ENCODE measurements around the gene PRICKLE2. TPM values are rescaled to one million over a fixed set of nuclear protein-coding genes. Genes with fewer than 3 reads are reported as not detected.

The PRICKLE2 gene
- total RNA-seq, 4 donors from 2014 or later: 28.8 to 48.1 (median 38.5) TPM

DNA sequence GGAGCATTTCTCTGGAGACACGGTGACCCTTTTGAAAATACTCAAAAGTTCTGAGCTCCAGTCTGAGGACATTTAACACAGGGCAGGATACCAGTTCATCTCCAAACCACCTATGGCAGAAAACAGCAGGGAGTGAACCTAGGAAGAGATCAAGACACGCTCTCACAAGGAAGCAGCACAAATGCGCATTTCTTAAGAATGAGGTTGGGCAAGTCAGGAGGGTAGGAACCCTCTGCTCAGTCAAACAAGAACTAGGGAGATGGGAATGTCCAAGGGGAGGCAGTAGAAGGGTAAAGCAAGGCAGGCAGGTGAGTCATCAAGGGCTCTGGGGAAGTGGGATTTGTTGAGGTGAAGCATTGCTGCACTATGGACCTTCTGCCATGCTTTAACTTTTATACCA is 141.7 kb downstream of the PRICKLE2 start:
- DNase-seq: no peak
- TF ChIP-seq, protein P1, sequence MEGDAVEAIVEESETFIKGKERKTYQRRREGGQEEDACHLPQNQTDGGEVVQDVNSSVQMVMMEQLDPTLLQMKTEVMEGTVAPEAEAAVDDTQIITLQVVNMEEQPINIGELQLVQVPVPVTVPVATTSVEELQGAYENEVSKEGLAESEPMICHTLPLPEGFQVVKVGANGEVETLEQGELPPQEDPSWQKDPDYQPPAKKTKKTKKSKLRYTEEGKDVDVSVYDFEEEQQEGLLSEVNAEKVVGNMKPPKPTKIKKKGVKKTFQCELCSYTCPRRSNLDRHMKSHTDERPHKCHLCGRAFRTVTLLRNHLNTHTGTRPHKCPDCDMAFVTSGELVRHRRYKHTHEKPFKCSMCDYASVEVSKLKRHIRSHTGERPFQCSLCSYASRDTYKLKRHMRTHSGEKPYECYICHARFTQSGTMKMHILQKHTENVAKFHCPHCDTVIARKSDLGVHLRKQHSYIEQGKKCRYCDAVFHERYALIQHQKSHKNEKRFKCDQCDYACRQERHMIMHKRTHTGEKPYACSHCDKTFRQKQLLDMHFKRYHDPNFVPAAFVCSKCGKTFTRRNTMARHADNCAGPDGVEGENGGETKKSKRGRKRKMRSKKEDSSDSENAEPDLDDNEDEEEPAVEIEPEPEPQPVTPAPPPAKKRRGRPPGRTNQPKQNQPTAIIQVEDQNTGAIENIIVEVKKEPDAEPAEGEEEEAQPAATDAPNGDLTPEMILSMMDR (IDR thresholded peaks at IDR 0.05): no peak
- no peak for TF ChIP-seq POLR2A (IDR thresholded peaks at IDR 0.05)
- Histone ChIP-seq H3K4me3 (replicated peaks in 1 of 3) (no peak overlapping the region), H3K27ac (no peak overlapping the region), H3K4me1 (peaks cover 0 to 14% of the 10 kb centered on the region in 2 donors), H3K9me3 (no peaks in the 10 kb centered on the region), H3K27me3 (no peaks in the 10 kb centered on the region), H3K36me3 (no peaks in the 10 kb centered on the region)
- intact Hi-C loops (cut with DNase I): no loop called here
- WGBS, 2 donors: 56 to 67% methylated on average over 3 of the region's 3 CpGs

DNA sequence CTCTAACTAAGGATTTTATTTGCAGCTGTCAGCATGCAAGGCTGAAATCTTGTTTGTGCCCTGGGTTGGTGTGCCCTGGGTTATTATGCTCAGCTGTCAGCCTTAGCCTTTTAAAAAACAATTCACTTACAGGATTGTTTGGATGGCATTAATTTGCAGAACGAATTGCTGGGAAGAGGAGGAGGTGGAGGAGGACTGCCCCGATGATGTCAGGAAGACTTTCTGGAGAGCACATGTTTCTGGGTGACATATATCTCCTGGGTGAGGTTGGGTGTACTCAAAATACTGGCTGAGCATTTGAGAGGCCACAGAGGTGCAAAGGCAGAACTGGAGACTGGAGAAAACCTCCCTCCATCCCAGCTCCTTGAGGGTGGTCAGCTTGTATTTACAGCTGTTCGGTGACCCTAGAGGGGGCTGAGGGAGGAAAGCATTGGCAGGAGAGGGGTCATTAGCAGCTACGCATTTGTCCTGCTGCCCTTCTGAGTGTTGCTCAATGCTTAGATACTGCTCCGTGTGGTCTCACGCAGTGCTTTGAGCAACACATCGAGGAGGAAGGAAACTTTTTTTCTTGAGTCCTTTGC is 142.2 kb downstream of the PRICKLE2 start:
- TF ChIP-seq, protein P1 (IDR thresholded peaks at IDR 0.05): no peak
- no peak for TF ChIP-seq POLR2A (IDR thresholded peaks at IDR 0.05)
- H3K4me1 ChIP-seq: peaks cover 0 to 13% of the 10 kb centered on the region in 2 donors
- WGBS, 2 donors: 61 to 66% methylated on average over 7 of the region's 7 CpGs
- no peak for DNase-seq
- no peaks in the 10 kb centered on the region for H3K36me3 ChIP-seq
- H3K27ac ChIP-seq: no peak overlapping the region
- no peak overlapping the region for H3K4me3 ChIP-seq (replicated peaks in 1 of 3)
- no peaks in the 10 kb centered on the region for H3K9me3 ChIP-seq
- no peaks in the 10 kb centered on the region for H3K27me3 ChIP-seq
- intact Hi-C loops (cut with DNase I): no loop called here

DNA sequence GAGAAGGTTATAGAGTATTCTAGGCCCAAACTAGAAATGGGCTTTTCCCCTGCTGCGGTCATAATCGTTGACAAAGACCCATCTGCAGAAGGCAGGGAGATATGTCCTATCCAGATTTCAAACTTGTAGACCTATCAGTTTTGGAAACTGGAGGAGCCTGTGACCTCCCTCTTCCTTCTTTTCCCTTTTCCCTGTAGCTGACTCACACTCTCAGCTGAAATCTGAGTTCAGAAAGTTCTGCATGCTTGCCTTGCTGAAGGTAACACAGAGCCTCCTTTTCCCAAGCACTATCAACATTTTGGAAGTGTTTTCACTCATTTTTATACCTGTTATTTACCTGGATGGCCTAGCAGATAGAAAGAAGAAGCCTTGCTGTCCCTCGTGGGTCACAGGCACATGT is 142.9 kb downstream of the PRICKLE2 start:
- Histone ChIP-seq H3K27me3 (no peaks in the 10 kb centered on the region), H3K36me3 (no peaks in the 10 kb centered on the region), H3K27ac (peak overlapping the region in 1 of 3 donors; percentile 23), H3K9me3 (no peaks in the 10 kb centered on the region), H3K4me3 (replicated peaks in 1 of 3) (no peak overlapping the region), H3K4me1 (peaks cover 0 to 13% of the 10 kb centered on the region in 2 donors)
- DNase-seq: no peak
- 80 to 83% methylated on average over 3 of the region's 3 CpGs for WGBS, 2 donors
- intact Hi-C loops (cut with DNase I): no loop called here
- no peak for TF ChIP-seq POLR2A (IDR thresholded peaks at IDR 0.05)
- TF ChIP-seq, protein P1 (IDR thresholded peaks at IDR 0.05): no peak

DNA sequence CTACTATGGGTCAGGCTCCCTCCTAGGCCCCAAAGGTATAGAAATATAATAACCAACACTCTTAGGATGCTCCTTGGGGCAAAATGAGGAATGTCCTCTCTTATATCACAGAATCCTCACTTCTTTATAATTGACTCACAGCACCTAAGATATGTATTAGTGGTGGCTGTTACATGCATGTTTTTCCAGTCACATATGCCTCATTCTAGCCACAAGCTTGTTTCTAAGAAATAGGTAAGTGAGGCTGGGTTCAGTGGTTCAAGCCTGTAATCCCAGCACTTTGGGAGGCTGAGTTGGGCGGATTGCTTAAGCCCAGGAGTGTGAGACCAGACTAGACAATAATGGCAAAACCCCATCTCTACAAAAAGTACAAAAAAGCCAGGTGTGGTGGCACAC is 144.0 kb downstream of the PRICKLE2 start:
- TF ChIP-seq, protein P1 (IDR thresholded peaks at IDR 0.05): no peak
- TF ChIP-seq POLR2A (IDR thresholded peaks at IDR 0.05): no peak
- H3K27ac ChIP-seq: no peak overlapping the region
- H3K4me3 ChIP-seq (replicated peaks in 1 of 3): no peak overlapping the region
- H3K9me3 ChIP-seq: no peaks in the 10 kb centered on the region
- DNase-seq: no peak
- no peaks in the 10 kb centered on the region for H3K27me3 ChIP-seq
- H3K4me1 ChIP-seq: peaks cover 0 to 13% of the 10 kb centered on the region in 2 donors
- 89 to 92% methylated on average over 1 of the region's 1 CpG for WGBS, 2 donors
- intact Hi-C loops (cut with DNase I): no loop called here
- no peaks in the 10 kb centered on the region for H3K36me3 ChIP-seq

DNA sequence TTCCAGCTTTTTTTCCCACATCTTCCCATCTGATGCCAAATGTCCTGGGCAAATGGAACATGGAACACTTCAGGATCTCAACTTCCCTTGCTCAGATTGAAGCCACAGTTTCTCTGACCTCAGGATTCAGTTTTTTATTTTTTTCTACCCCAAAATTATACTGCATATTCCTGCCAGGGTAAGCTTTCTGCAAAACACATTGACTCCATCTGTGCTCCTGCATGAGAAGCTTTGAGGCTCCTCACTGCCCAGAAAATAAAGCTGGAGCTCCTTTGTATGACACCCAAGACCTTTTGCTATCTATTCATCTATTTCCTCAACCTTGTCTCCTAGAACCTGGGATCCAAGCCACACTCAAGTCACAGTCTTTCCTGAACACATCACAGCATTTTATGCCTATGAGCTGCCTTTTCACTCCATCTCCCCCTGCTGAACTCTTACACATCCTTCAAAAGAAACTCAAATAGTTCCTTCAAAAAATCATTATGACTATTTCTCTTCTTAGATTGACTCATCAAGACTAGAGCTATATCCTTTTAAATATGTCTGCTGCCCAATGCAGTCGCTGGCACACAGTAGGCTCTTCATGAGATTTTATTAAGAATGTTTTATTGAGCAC is 144.5 kb downstream of the PRICKLE2 start:
- intact Hi-C loops (cut with DNase I): no loop called here
- no peak overlapping the region for H3K4me3 ChIP-seq (replicated peaks in 1 of 3)
- no peaks in the 10 kb centered on the region for H3K36me3 ChIP-seq
- DNase-seq: no peak
- H3K27me3 ChIP-seq: no peaks in the 10 kb centered on the region
- peaks cover 0 to 13% of the 10 kb centered on the region in 2 donors for H3K4me1 ChIP-seq
- H3K9me3 ChIP-seq: no peaks in the 10 kb centered on the region
- no peak for TF ChIP-seq POLR2A (IDR thresholded peaks at IDR 0.05)
- TF ChIP-seq, protein P1 (IDR thresholded peaks at IDR 0.05): no peak
- no peak overlapping the region for H3K27ac ChIP-seq
- WGBS, 2 donors: 92 to 95% methylated on average over 1 of the region's 1 CpG
